ENCODE data around the gene LMO1. TPM values are rescaled to one million over a fixed set of nuclear protein-coding genes. Genes with fewer than 3 reads are reported as not detected.

LMO1 gene
- total and polyA plus RNA-seq, 2 of the 8 experiments (the other 6 are each of a cell fraction or from before 2014, with no cell fraction given), result 0.17 TPM; not detected in 1

- Histone ChIP-seq H3K4me3 (ENCODE audit: extremely low read depth in 1 of 4, insufficient read depth in 2 of 4, low read depth in 3 of 4, low read length in 4 of 4) (peak overlapping the region; percentile 44 to 65 (median 58)), H3K23me2 (ENCODE audit: low read depth, low read length) (peaks cover 15% of the 10 kb centered on the region; the same call in 1 of the 2 replicates), H3K23ac (ENCODE audit: insufficient read length) (no peak overlapping the region), H3K9ac (replicated peaks in 1 of 4; ENCODE audit: extremely low read depth in 1 of 4, low read depth in 3 of 4, low read length in 3 of 4) (no peak overlapping the region), H3K79me2 (ENCODE audit: control insufficient read depth in 1 of 2, insufficient read depth in 2 of 2, low read length in 2 of 2) (no peaks in the 10 kb centered on the region), H4K8ac (ENCODE audit: extremely low read depth, insufficient read depth, low read length) (no peak overlapping the region), H3K4ac (replicated peaks; ENCODE audit: insufficient read length, low read depth, low read length) (no peak overlapping the region), H2AFZ (ENCODE audit: low read length) (no peak overlapping the region; the same call in 1 of the 2 replicates), H3K27ac (ENCODE audit: low read depth, low read length) (no peak overlapping the region), H2BK15ac (ENCODE audit: low read length) (no peak overlapping the region), H3K18ac (ENCODE audit: extremely low read depth, low read length) (no peak overlapping the region), H3K79me1 (ENCODE audit: low read depth, low read length) (no peaks in the 10 kb centered on the region), H3K14ac (ENCODE audit: insufficient read length) (no peak overlapping the region), H3K4me2 (ENCODE audit: insufficient read depth in 1 of 2, low read depth in 2 of 2, low read length in 2 of 2) (peak overlapping the region; percentile 88 to 89), H4K5ac (ENCODE audit: insufficient read length, low read depth, low read length) (no peak overlapping the region), H3K27me3 (replicated peaks in 1 of 4; ENCODE audit: control insufficient read depth in 3 of 4, extremely low read depth in 1 of 4, insufficient read depth in 3 of 4, low read length in 3 of 4) (peaks cover 44 to 78% (median 71%) of the 10 kb centered on the region in 4 experiments), H2BK120ac (replicated peaks; ENCODE audit: low read depth, low read length) (no peak overlapping the region), H2BK20ac (ENCODE audit: low read length) (no peak overlapping the region), H4K91ac (replicated peaks; ENCODE audit: insufficient read length, low read length) (no peak overlapping the region), H3K56ac (replicated peaks; ENCODE audit: insufficient read length, low read depth, low read length) (no peak overlapping the region), H2AK5ac (ENCODE audit: low read depth, low read length) (no peak overlapping the region), H2BK12ac (ENCODE audit: low read depth, low read length) (no peak overlapping the region), H4K20me1 (replicated peaks in 1 of 2; ENCODE audit: control insufficient read depth in 1 of 2, insufficient read depth in 2 of 2, low read length in 2 of 2) (peaks cover 0 to 6% of the 10 kb centered on the region in 2 experiments), H3K9me3 (ENCODE audit: insufficient read depth in 2 of 2, low read depth in 1 of 2, low read length in 1 of 2) (no peaks in the 10 kb centered on the region), H3K36me3 (ENCODE audit: control insufficient read depth in 2 of 4, insufficient read depth in 4 of 4, low read length in 3 of 4) (peaks cover 0 to 4% (median 0%) of the 10 kb centered on the region in 4 experiments; a peak in 1 of 8 replicates), H2BK5ac (ENCODE audit: low read depth, low read length) (no peak overlapping the region), H3K4me1 (replicated peaks in 1 of 4; ENCODE audit: control insufficient read depth in 3 of 4, insufficient read depth in 4 of 4, low read length in 3 of 4) (peaks cover 0 to 10% (median 8%) of the 10 kb centered on the region in 4 experiments; a peak in 6 of 7 replicates)
- CTCF ChIA-PET (ENCODE audit: partially characterized antibody), result interaction anchor here (0.7 to 16.6 kb wide), 45 partner anchors 9 to 700 kb away, joined by 3 to 171 read pairs (median 5); no protein-coding TSS in a partner anchor
- 9% methylated on average over 22 of the region's 53 CpGs; no CpG with 5 or more reads in 1 of the 2 experiments for WGBS, 2 experiments (ENCODE audit: extremely low coverage in 1 of 2, insufficient coverage in 1 of 2, insufficient read length in 1 of 2, insufficient replicate concordance in 2 of 2, low coverage in 1 of 2, low lambda C conversion rate in 2 of 2, missing lambda C conversion rate in 1 of 2)
- POLR2A ChIA-PET (ENCODE audit: partially characterized antibody), result interaction anchor here (0.7 to 1.5 kb wide), 4 partner anchors 14 to 44 kb away, joined by 3 to 5 read pairs (median 4); no protein-coding TSS in a partner anchor
- TF ChIP-seq BACH1 (IDR thresholded peaks at IDR 0.05; ENCODE audit: low read length), result no peak
- TF ChIP-seq KDM4A (IDR thresholded peaks at IDR 0.05; ENCODE audit: low read depth, low read length, severe bottlenecking), result peak; percentile 34
- peak in 1 of 3 experiments; percentile 12; a peak in 1 of 4 replicates for TF ChIP-seq CTCF (IDR thresholded peaks at IDR 0.05; ENCODE audit: control extremely low read depth in 1 of 3, insufficient read depth in 1 of 3, low read depth in 1 of 3, low read length in 3 of 3)
- FAIRE-seq, result no peak
- DNase-seq (ENCODE audit: low read depth in 1 of 2, low spot score in 2 of 2), result peak in 1 of 2 experiments; percentile 68
These were observed 439 bp downstream of the LMO1 start for GRCh38 chr11:8263109-8263768.
